Loucy (cell line): ENCODE measurements around the gene NOL4.

ENCODE experiments used
- CTCF ChIP-seq: fragments of 200-600 bp; sonication (generic); conservative IDR thresholded peaks from 2 replicates; pipeline ENCODE4 v1.5.1; 2014; ENCODE audit warnings: mild to moderate bottlenecking, antibody characterized with exemption, low read length
- EZH2phosphoT487 ChIP-seq: fragments of 200-600 bp; IDR thresholded peaks from 2 replicates; pipeline ENCODE4 v1.6.1; 2018; ENCODE audit warnings: antibody characterized with exemption, mild to moderate bottlenecking, moderate library complexity, borderline replicate concordance

- no peak for TF ChIP-seq CTCF
- TF ChIP-seq EZH2phosphoT487 = no peak
Observed at GRCh38 chr18:34203866-34204265, 20.8 kb downstream of the NOL4 start.
